Measurements from ENCODE around the gene NUP62.
"Not testable (repeated sequence)": the region's sequence is repeated elsewhere in the genome, so short reads cannot be mapped to it uniquely, and the experiment has no call there.

NUP62 gene, protein sequence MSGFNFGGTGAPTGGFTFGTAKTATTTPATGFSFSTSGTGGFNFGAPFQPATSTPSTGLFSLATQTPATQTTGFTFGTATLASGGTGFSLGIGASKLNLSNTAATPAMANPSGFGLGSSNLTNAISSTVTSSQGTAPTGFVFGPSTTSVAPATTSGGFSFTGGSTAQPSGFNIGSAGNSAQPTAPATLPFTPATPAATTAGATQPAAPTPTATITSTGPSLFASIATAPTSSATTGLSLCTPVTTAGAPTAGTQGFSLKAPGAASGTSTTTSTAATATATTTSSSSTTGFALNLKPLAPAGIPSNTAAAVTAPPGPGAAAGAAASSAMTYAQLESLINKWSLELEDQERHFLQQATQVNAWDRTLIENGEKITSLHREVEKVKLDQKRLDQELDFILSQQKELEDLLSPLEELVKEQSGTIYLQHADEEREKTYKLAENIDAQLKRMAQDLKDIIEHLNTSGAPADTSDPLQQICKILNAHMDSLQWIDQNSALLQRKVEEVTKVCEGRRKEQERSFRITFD

DNA sequence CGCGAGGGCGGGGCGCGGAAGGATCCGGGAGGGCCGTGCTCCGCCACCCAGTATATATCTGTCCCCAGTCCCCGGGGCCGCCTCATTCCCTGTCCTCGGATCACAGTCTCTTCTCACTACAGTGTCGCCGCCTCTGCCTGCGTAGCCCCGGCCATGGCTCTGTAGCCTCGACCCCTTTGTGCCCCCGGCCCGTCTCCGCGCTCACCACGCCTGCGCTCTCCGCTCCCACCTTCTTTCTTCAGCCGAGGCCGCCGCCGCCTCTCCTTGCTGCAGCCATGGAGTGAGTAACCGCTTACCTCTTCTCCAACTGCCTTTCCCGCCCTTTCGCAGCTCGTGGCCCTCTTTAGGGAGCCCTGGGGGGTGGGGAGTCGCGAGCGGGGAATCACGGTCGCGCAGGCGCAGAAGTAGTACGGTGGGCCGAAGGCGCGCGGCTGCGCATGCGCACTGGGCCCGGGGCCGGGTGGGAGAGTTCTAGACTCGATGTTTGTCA, at the start of gene NUP62, which contains the start of gene ATF5:
NUP62 (minus strand) TSS at position 384 of the 490 bp plus-strand sequence. CDS start 19,697 bp downstream, outside the sequence.
ATF5 (plus strand) TSS at position 85 of the 490 bp plus-strand sequence. CDS start 1,646 bp downstream, outside the sequence.
- Histone ChIP-seq H3K36me3 (ENCODE audit: insufficient read depth, low read length) (peaks cover 26% of the 10 kb centered on the region), H3K9me3 (ENCODE audit: low read length) (no peaks in the 10 kb centered on the region), H3K27ac (ENCODE audit: low read depth, low read length) (peak within 1 kb of the TSS; percentile 98), H3K4me1 (ENCODE audit: insufficient read depth, low read length) (peaks cover 14% of the 10 kb centered on the region), H3K27me3 (ENCODE audit: control insufficient read depth in 1 of 2, insufficient read depth in 2 of 2, low read length in 2 of 2) (no peaks in the 10 kb centered on the region), H3K9ac (ENCODE audit: low read length) (peak within 1 kb of the TSS; percentile 46), H3K4me3 (ENCODE audit: low read depth in 1 of 2, low read length in 2 of 2) (peak within 1 kb of the TSS; percentile 73 to 95)

- Histone ChIP-seq H3K27me3 (ENCODE audit: control insufficient read depth in 1 of 2, insufficient read depth in 2 of 2, low read length in 2 of 2) (no peaks in the 10 kb centered on the region), H3K4me1 (ENCODE audit: insufficient read depth, low read length) (no peaks in the 10 kb centered on the region), H3K9me3 (ENCODE audit: low read length) (no peaks in the 10 kb centered on the region), H3K9ac (ENCODE audit: low read length) (no peak overlapping the region), H3K27ac (ENCODE audit: low read depth, low read length) (no peak overlapping the region), H3K4me3 (ENCODE audit: low read depth in 1 of 2, low read length in 2 of 2) (no peak overlapping the region), H3K36me3 (ENCODE audit: insufficient read depth, low read length) (peaks cover 46% of the 10 kb centered on the region)
Observed at GRCh38 chr19:49978324-49978723, 49.0 kb upstream of the NUP62 start.

- Histone ChIP-seq H3K36me3 (ENCODE audit: insufficient read depth, low read length) (peaks cover 44% of the 10 kb centered on the region), H3K27me3 (ENCODE audit: control insufficient read depth in 1 of 2, insufficient read depth in 2 of 2, low read length in 2 of 2) (no peaks in the 10 kb centered on the region), H3K9ac (ENCODE audit: low read length) (no peak overlapping the region), H3K9me3 (ENCODE audit: low read length) (no peaks in the 10 kb centered on the region), H3K27ac (ENCODE audit: low read depth, low read length) (no peak overlapping the region), H3K4me1 (ENCODE audit: insufficient read depth, low read length) (no peaks in the 10 kb centered on the region), H3K4me3 (ENCODE audit: low read depth in 1 of 2, low read length in 2 of 2) (no peak overlapping the region)
Observed at GRCh38 chr19:49977881-49978280, 48.6 kb upstream of the NUP62 start.

GRCh38 chr19:49977076-49977475, 47.8 kb upstream of the NUP62 start:
- H3K27ac ChIP-seq (ENCODE audit: low read depth, low read length) = no peak overlapping the region
- H3K36me3 ChIP-seq (ENCODE audit: insufficient read depth, low read length) = peaks cover 38% of the 10 kb centered on the region
- H3K4me3 ChIP-seq (ENCODE audit: low read depth in 1 of 2, low read length in 2 of 2) = no peak overlapping the region
- no peak overlapping the region for H3K9ac ChIP-seq (ENCODE audit: low read length)
- no peaks in the 10 kb centered on the region for H3K9me3 ChIP-seq (ENCODE audit: low read length)
- H3K4me1 ChIP-seq (ENCODE audit: insufficient read depth, low read length) = no peaks in the 10 kb centered on the region
- no peaks in the 10 kb centered on the region for H3K27me3 ChIP-seq (ENCODE audit: control insufficient read depth in 1 of 2, insufficient read depth in 2 of 2, low read length in 2 of 2)

- Histone ChIP-seq H3K36me3 (ENCODE audit: insufficient read depth, low read length) (peaks cover 33% of the 10 kb centered on the region), H3K9ac (ENCODE audit: low read length) (no peak overlapping the region), H3K27me3 (ENCODE audit: control insufficient read depth in 1 of 2, insufficient read depth in 2 of 2, low read length in 2 of 2) (no peaks in the 10 kb centered on the region), H3K27ac (ENCODE audit: low read depth, low read length) (no peak overlapping the region), H3K9me3 (ENCODE audit: low read length) (no peaks in the 10 kb centered on the region), H3K4me1 (ENCODE audit: insufficient read depth, low read length) (no peaks in the 10 kb centered on the region), H3K4me3 (ENCODE audit: low read depth in 1 of 2, low read length in 2 of 2) (no peak overlapping the region)
Observed at GRCh38 chr19:49976496-49976895, 47.2 kb upstream of the NUP62 start.

GRCh38 chr19:49975051-49975450, 45.7 kb upstream of the NUP62 start:
- H3K36me3 ChIP-seq (ENCODE audit: insufficient read depth, low read length) = peaks cover 26% of the 10 kb centered on the region

DNA sequence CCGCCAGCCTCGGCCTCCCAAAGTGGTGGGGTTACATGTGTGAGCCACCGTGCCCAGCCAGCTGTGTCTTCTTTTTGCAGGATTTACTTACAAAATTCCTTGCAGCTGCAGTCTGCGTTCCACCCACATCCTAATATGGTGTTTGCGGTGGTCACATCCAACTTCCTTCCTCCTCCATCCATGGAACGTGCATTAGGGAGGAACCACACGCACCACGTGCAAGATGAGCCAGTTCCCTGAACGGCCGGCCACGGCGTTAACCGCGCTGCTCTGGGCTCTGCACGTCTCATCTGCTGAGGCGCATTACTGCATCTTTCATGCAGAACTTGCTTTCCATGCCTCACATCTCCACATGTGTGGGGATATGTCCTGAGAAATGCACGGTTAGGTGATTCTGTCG, 44.7 kb upstream of the NUP62 start:
- H3K27ac ChIP-seq (ENCODE audit: low read depth, low read length) = no peak overlapping the region
- H3K4me1 ChIP-seq (ENCODE audit: insufficient read depth, low read length) = no peaks in the 10 kb centered on the region
- peaks cover 0 to 4% of the 10 kb centered on the region in 2 donors for H3K27me3 ChIP-seq (ENCODE audit: control insufficient read depth in 1 of 2, insufficient read depth in 2 of 2, low read length in 2 of 2)
- H3K4me3 ChIP-seq (ENCODE audit: low read depth in 1 of 2, low read length in 2 of 2) = no peak overlapping the region
- H3K9me3 ChIP-seq (ENCODE audit: low read length) = no peaks in the 10 kb centered on the region
- no peak overlapping the region for H3K9ac ChIP-seq (ENCODE audit: low read length)
- peaks cover 26% of the 10 kb centered on the region for H3K36me3 ChIP-seq (ENCODE audit: insufficient read depth, low read length)

More at GRCh38 chr19:49975051-49975450, 45.7 kb upstream of the NUP62 start:
- H3K4me3 ChIP-seq (ENCODE audit: low read depth in 1 of 2, low read length in 2 of 2) = no peak overlapping the region
- no peak overlapping the region for H3K9ac ChIP-seq (ENCODE audit: low read length)
- H3K27ac ChIP-seq (ENCODE audit: low read depth, low read length) = no peak overlapping the region
- no peaks in the 10 kb centered on the region for H3K9me3 ChIP-seq (ENCODE audit: low read length)
- no peaks in the 10 kb centered on the region for H3K27me3 ChIP-seq (ENCODE audit: control insufficient read depth in 1 of 2, insufficient read depth in 2 of 2, low read length in 2 of 2)
- no peaks in the 10 kb centered on the region for H3K4me1 ChIP-seq (ENCODE audit: insufficient read depth, low read length)

GRCh38 chr19:49972841-49973240, 43.5 kb upstream of the NUP62 start:
- H3K4me3 ChIP-seq (ENCODE audit: low read depth in 1 of 2, low read length in 2 of 2) = no peak overlapping the region
- no peaks in the 10 kb centered on the region for H3K9me3 ChIP-seq (ENCODE audit: low read length)
- peaks cover 0 to 15% of the 10 kb centered on the region in 2 donors for H3K27me3 ChIP-seq (ENCODE audit: control insufficient read depth in 1 of 2, insufficient read depth in 2 of 2, low read length in 2 of 2)
- H3K27ac ChIP-seq (ENCODE audit: low read depth, low read length) = no peak overlapping the region
- H3K9ac ChIP-seq (ENCODE audit: low read length) = no peak overlapping the region
- no peaks in the 10 kb centered on the region for H3K4me1 ChIP-seq (ENCODE audit: insufficient read depth, low read length)
- H3K36me3 ChIP-seq (ENCODE audit: insufficient read depth, low read length) = peaks cover 19% of the 10 kb centered on the region

GRCh38 chr19:49971991-49972411, 42.7 kb upstream of the NUP62 start:
- Histone ChIP-seq H3K4me3 (ENCODE audit: low read depth in 1 of 2, low read length in 2 of 2) (no peak overlapping the region), H3K9me3 (ENCODE audit: low read length) (no peaks in the 10 kb centered on the region), H3K27ac (ENCODE audit: low read depth, low read length) (no peak overlapping the region), H3K27me3 (ENCODE audit: control insufficient read depth in 1 of 2, insufficient read depth in 2 of 2, low read length in 2 of 2) (peaks cover 0 to 19% of the 10 kb centered on the region in 2 donors), H3K36me3 (ENCODE audit: insufficient read depth, low read length) (peaks cover 16% of the 10 kb centered on the region), H3K9ac (ENCODE audit: low read length) (no peak overlapping the region), H3K4me1 (ENCODE audit: insufficient read depth, low read length) (no peaks in the 10 kb centered on the region)

DNA sequence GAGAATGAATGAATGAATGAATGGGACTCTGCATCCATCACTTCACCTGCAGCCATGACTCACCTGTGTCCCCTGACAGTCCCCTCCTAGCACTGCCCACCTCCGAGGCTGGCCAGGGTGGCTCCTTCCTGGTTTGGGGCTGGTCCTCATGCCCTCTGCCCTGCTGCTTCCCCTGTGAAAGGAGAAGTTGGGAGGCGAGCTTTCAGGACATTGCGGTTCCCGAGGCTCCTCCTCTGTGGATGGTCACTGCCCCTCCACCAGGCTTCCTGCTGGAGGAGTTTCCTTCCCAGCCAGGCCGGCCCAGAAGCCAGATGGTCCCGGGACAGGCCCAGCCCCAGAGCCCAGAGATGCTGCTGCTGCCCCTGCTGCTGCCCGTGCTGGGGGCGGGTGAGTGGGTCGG, 40.1 kb upstream of the NUP62 start:
- H3K9me3 ChIP-seq (ENCODE audit: low read length); H3K4me3 ChIP-seq (ENCODE audit: low read depth in 1 of 2, low read length in 2 of 2); H3K36me3 ChIP-seq (ENCODE audit: insufficient read depth, low read length); H3K4me1 ChIP-seq (ENCODE audit: insufficient read depth, low read length); H3K27ac ChIP-seq (ENCODE audit: low read depth, low read length); H3K9ac ChIP-seq (ENCODE audit: low read length): not testable (repeated sequence)
- H3K27me3 ChIP-seq (ENCODE audit: control insufficient read depth in 1 of 2, insufficient read depth in 2 of 2, low read length in 2 of 2) = peaks cover 0 to 20% of the 10 kb centered on the region in 2 donors

DNA sequence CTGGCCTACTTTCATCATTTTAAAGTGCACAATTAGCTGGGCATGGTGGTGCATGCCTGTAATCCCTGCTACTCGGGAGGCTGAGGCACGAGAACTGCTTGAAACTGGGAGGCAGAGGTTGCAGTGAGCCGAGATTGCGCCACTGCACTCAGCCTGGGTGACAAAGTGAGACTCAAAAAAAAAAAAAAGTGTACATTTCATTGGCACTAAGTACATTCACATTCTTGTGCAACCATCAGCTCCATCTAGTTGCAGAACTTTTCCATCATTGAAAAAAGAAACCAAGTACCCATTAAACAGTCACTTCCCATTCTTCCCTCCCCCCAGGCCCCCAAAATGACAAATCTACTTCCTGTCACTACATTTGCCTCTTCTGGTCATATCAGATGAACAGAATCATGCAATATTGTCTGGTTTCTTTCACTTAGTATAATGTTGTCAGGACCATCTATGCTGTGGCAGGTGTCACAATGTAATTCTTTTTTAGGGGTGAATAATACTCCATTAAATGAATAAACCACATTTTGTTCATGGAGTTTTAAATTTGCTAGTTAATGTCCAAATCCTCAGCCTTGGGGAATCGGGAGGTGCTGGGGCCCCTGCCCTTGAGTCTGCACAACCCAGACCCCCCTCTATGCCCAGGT, 39.1 kb upstream of the NUP62 start:
- Histone ChIP-seq H3K36me3 (ENCODE audit: insufficient read depth, low read length) (no peaks in the 10 kb centered on the region), H3K27ac (ENCODE audit: low read depth, low read length) (no peak overlapping the region)

More for the DNA sequence above, 39.1 kb upstream of the NUP62 start:
- H3K4me1 ChIP-seq (ENCODE audit: insufficient read depth, low read length) = no peaks in the 10 kb centered on the region
- peaks cover 0 to 20% of the 10 kb centered on the region in 2 donors for H3K27me3 ChIP-seq (ENCODE audit: control insufficient read depth in 1 of 2, insufficient read depth in 2 of 2, low read length in 2 of 2)
- H3K9ac ChIP-seq (ENCODE audit: low read length) = no peak overlapping the region
- no peaks in the 10 kb centered on the region for H3K9me3 ChIP-seq (ENCODE audit: low read length)
- no peak overlapping the region for H3K4me3 ChIP-seq (ENCODE audit: low read depth in 1 of 2, low read length in 2 of 2)
